HL-60 (cell line): Measurements from ENCODE around the gene NUCKS1.

Experiments used
- GABPA ChIP-seq: IDR thresholded peaks from 2 replicates; pipeline ENCODE4 v1.6.1; 2012; ENCODE audit warnings: low read depth
- POLR2AphosphoS5 ChIP-seq: IDR thresholded peaks from 2 replicates; pipeline ENCODE4 v1.6.1; 2012; ENCODE audit warnings: low read depth
- SPI1 ChIP-seq: IDR thresholded peaks from 2 replicates; pipeline ENCODE4 v1.6.1; 2012; ENCODE audit warnings: low read depth, mild to moderate bottlenecking, borderline replicate concordance
- TF ChIP-seq, protein P1 (sequence below): IDR thresholded peaks from one replicate; pipeline ENCODE4 v1.5.1; 2011; ENCODE audit warnings: low read length, control low read depth, inconsistent platforms; ENCODE audit not compliant: insufficient read depth
- TF ChIP-seq, protein P2 (sequence below): IDR thresholded peaks from 2 replicates; pipeline ENCODE4 v1.6.1; 2012; ENCODE audit warnings: low read depth; ENCODE audit not compliant: insufficient replicate concordance

GRCh38 chr1:205744403-205744802 lies 5.6 kb downstream of the NUCKS1 start:
- TF ChIP-seq, protein P1, sequence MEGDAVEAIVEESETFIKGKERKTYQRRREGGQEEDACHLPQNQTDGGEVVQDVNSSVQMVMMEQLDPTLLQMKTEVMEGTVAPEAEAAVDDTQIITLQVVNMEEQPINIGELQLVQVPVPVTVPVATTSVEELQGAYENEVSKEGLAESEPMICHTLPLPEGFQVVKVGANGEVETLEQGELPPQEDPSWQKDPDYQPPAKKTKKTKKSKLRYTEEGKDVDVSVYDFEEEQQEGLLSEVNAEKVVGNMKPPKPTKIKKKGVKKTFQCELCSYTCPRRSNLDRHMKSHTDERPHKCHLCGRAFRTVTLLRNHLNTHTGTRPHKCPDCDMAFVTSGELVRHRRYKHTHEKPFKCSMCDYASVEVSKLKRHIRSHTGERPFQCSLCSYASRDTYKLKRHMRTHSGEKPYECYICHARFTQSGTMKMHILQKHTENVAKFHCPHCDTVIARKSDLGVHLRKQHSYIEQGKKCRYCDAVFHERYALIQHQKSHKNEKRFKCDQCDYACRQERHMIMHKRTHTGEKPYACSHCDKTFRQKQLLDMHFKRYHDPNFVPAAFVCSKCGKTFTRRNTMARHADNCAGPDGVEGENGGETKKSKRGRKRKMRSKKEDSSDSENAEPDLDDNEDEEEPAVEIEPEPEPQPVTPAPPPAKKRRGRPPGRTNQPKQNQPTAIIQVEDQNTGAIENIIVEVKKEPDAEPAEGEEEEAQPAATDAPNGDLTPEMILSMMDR, result no peak
- TF ChIP-seq GABPA (no peak), POLR2AphosphoS5 (no peak), SPI1 (no peak)
- TF ChIP-seq, protein P2, sequence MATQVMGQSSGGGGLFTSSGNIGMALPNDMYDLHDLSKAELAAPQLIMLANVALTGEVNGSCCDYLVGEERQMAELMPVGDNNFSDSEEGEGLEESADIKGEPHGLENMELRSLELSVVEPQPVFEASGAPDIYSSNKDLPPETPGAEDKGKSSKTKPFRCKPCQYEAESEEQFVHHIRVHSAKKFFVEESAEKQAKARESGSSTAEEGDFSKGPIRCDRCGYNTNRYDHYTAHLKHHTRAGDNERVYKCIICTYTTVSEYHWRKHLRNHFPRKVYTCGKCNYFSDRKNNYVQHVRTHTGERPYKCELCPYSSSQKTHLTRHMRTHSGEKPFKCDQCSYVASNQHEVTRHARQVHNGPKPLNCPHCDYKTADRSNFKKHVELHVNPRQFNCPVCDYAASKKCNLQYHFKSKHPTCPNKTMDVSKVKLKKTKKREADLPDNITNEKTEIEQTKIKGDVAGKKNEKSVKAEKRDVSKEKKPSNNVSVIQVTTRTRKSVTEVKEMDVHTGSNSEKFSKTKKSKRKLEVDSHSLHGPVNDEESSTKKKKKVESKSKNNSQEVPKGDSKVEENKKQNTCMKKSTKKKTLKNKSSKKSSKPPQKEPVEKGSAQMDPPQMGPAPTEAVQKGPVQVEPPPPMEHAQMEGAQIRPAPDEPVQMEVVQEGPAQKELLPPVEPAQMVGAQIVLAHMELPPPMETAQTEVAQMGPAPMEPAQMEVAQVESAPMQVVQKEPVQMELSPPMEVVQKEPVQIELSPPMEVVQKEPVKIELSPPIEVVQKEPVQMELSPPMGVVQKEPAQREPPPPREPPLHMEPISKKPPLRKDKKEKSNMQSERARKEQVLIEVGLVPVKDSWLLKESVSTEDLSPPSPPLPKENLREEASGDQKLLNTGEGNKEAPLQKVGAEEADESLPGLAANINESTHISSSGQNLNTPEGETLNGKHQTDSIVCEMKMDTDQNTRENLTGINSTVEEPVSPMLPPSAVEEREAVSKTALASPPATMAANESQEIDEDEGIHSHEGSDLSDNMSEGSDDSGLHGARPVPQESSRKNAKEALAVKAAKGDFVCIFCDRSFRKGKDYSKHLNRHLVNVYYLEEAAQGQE, result no peak
